ENCODE results near the gene MYO18B. TPM values are rescaled to one million over a fixed set of nuclear protein-coding genes. Genes with fewer than 3 reads are reported as not detected.
A peak's percentile ranks its signal among the peaks of the same experiment; 100 is the strongest.

Gene MYO18B
- total and polyA plus RNA-seq, 9 donors = 47.3 to 92.1 (median 74.7) TPM

GRCh38 chr22:25841775-25842174 lies 99.8 kb downstream of the MYO18B start:
- DNase-seq = no peak
- no peak overlapping the region for H3K27ac ChIP-seq (ENCODE audit: low read length)
- H3K9me3 ChIP-seq (replicated peaks; ENCODE audit: control insufficient read depth, low read depth, low read length) = no peaks in the 10 kb centered on the region
- H3K27me3 ChIP-seq (ENCODE audit: control insufficient read depth, insufficient read depth, low read length) = no peaks in the 10 kb centered on the region
- 79% methylated on average over 7 of the region's 7 CpGs for WGBS (ENCODE audit: insufficient coverage)
- H3K36me3 ChIP-seq (ENCODE audit: control insufficient read depth, insufficient read depth, low read length) = peaks cover 50% of the 10 kb centered on the region
- peaks cover 7% of the 10 kb centered on the region for H3K4me1 ChIP-seq (ENCODE audit: control insufficient read depth, insufficient read depth, low read length)
- H3K4me3 ChIP-seq (ENCODE audit: low read length) = no peak overlapping the region

GRCh38 chr22:25843660-25844405 lies 101.8 kb downstream of the MYO18B start:
- no peak overlapping the region for H3K4me3 ChIP-seq (ENCODE audit: low read length)
- no peaks in the 10 kb centered on the region for H3K27me3 ChIP-seq (ENCODE audit: control insufficient read depth, insufficient read depth, low read length)
- no peak overlapping the region for H3K27ac ChIP-seq (ENCODE audit: low read length)
- WGBS (ENCODE audit: insufficient coverage) = 39% methylated on average over 5 of the region's 11 CpGs
- peak; percentile 36 for DNase-seq
- peaks cover 49% of the 10 kb centered on the region for H3K36me3 ChIP-seq (ENCODE audit: control insufficient read depth, insufficient read depth, low read length)
- peaks cover 4% of the 10 kb centered on the region for H3K4me1 ChIP-seq (ENCODE audit: control insufficient read depth, insufficient read depth, low read length)
- no peaks in the 10 kb centered on the region for H3K9me3 ChIP-seq (replicated peaks; ENCODE audit: control insufficient read depth, low read depth, low read length)

- H3K36me3 ChIP-seq (ENCODE audit: control insufficient read depth, insufficient read depth, low read length) = peaks cover 46% of the 10 kb centered on the region
- no peak for DNase-seq
- peaks cover 4% of the 10 kb centered on the region for H3K4me1 ChIP-seq (ENCODE audit: control insufficient read depth, insufficient read depth, low read length)
- 61% methylated on average over 7 of the region's 8 CpGs for WGBS (ENCODE audit: insufficient coverage)
- H3K27me3 ChIP-seq (ENCODE audit: control insufficient read depth, insufficient read depth, low read length) = no peaks in the 10 kb centered on the region
- H3K27ac ChIP-seq (ENCODE audit: low read length) = no peak overlapping the region
- no peak overlapping the region for H3K4me3 ChIP-seq (ENCODE audit: low read length)
- H3K9me3 ChIP-seq (replicated peaks; ENCODE audit: control insufficient read depth, low read depth, low read length) = no peaks in the 10 kb centered on the region
These were observed 102.6 kb downstream of the MYO18B start for GRCh38 chr22:25844601-25845000.

- Histone ChIP-seq H3K9me3 (replicated peaks; ENCODE audit: control insufficient read depth, low read depth, low read length) (no peaks in the 10 kb centered on the region), H3K4me3 (ENCODE audit: low read length) (no peak overlapping the region), H3K27ac (ENCODE audit: low read length) (no peak overlapping the region), H3K4me1 (ENCODE audit: control insufficient read depth, insufficient read depth, low read length) (no peaks in the 10 kb centered on the region), H3K27me3 (ENCODE audit: control insufficient read depth, insufficient read depth, low read length) (no peaks in the 10 kb centered on the region), H3K36me3 (ENCODE audit: control insufficient read depth, insufficient read depth, low read length) (peaks cover 54% of the 10 kb centered on the region)
- no peak for DNase-seq
- 65% methylated on average over 8 of the region's 12 CpGs for WGBS (ENCODE audit: insufficient coverage)
These were observed 104.2 kb downstream of the MYO18B start for GRCh38 chr22:25845985-25846745.

GRCh38 chr22:25847451-25847850 lies 105.5 kb downstream of the MYO18B start:
- no peak overlapping the region for H3K4me3 ChIP-seq (ENCODE audit: low read length)
- no peaks in the 10 kb centered on the region for H3K9me3 ChIP-seq (replicated peaks; ENCODE audit: control insufficient read depth, low read depth, low read length)
- WGBS (ENCODE audit: insufficient coverage) = 84% methylated on average over 2 of the region's 3 CpGs
- DNase-seq = no peak
- no peak overlapping the region for H3K27ac ChIP-seq (ENCODE audit: low read length)
- H3K36me3 ChIP-seq (ENCODE audit: control insufficient read depth, insufficient read depth, low read length) = peaks cover 56% of the 10 kb centered on the region
- no peaks in the 10 kb centered on the region for H3K27me3 ChIP-seq (ENCODE audit: control insufficient read depth, insufficient read depth, low read length)
- no peaks in the 10 kb centered on the region for H3K4me1 ChIP-seq (ENCODE audit: control insufficient read depth, insufficient read depth, low read length)

GRCh38 chr22:25848954-25849353 lies 107.0 kb downstream of the MYO18B start:
- Histone ChIP-seq H3K36me3 (ENCODE audit: control insufficient read depth, insufficient read depth, low read length) (peaks cover 59% of the 10 kb centered on the region), H3K9me3 (replicated peaks; ENCODE audit: control insufficient read depth, low read depth, low read length) (no peaks in the 10 kb centered on the region), H3K27ac (ENCODE audit: low read length) (no peak overlapping the region), H3K4me1 (ENCODE audit: control insufficient read depth, insufficient read depth, low read length) (no peaks in the 10 kb centered on the region), H3K4me3 (ENCODE audit: low read length) (no peak overlapping the region), H3K27me3 (ENCODE audit: control insufficient read depth, insufficient read depth, low read length) (no peaks in the 10 kb centered on the region)
- no peak for DNase-seq
- 81% methylated on average over 8 of the region's 10 CpGs for WGBS (ENCODE audit: insufficient coverage)

GRCh38 chr22:25849522-25849921 lies 107.5 kb downstream of the MYO18B start:
- Histone ChIP-seq H3K9me3 (replicated peaks; ENCODE audit: control insufficient read depth, low read depth, low read length) (no peaks in the 10 kb centered on the region), H3K27me3 (ENCODE audit: control insufficient read depth, insufficient read depth, low read length) (no peaks in the 10 kb centered on the region), H3K4me3 (ENCODE audit: low read length) (no peak overlapping the region), H3K4me1 (ENCODE audit: control insufficient read depth, insufficient read depth, low read length) (no peaks in the 10 kb centered on the region), H3K36me3 (ENCODE audit: control insufficient read depth, insufficient read depth, low read length) (peaks cover 59% of the 10 kb centered on the region), H3K27ac (ENCODE audit: low read length) (no peak overlapping the region)
- DNase-seq = no peak
- WGBS (ENCODE audit: insufficient coverage) = no CpG with 5 or more reads among the region's 6 CpGs

- Histone ChIP-seq H3K4me1 (ENCODE audit: control insufficient read depth, insufficient read depth, low read length) (no peaks in the 10 kb centered on the region), H3K27ac (ENCODE audit: low read length) (no peak overlapping the region), H3K36me3 (ENCODE audit: control insufficient read depth, insufficient read depth, low read length) (peaks cover 43% of the 10 kb centered on the region), H3K9me3 (replicated peaks; ENCODE audit: control insufficient read depth, low read depth, low read length) (no peaks in the 10 kb centered on the region), H3K4me3 (ENCODE audit: low read length) (no peak overlapping the region), H3K27me3 (ENCODE audit: control insufficient read depth, insufficient read depth, low read length) (no peaks in the 10 kb centered on the region)
- no peak for DNase-seq
- WGBS (ENCODE audit: insufficient coverage) = no CpG with 5 or more reads among the region's 4 CpGs
These were observed 110.2 kb downstream of the MYO18B start for GRCh38 chr22:25852223-25852622.

GRCh38 chr22:25853078-25853477 lies 111.1 kb downstream of the MYO18B start:
- 70% methylated on average over 2 of the region's 2 CpGs for WGBS (ENCODE audit: insufficient coverage)
- Histone ChIP-seq H3K27me3 (ENCODE audit: control insufficient read depth, insufficient read depth, low read length) (no peaks in the 10 kb centered on the region), H3K4me3 (ENCODE audit: low read length) (no peak overlapping the region), H3K4me1 (ENCODE audit: control insufficient read depth, insufficient read depth, low read length) (no peaks in the 10 kb centered on the region), H3K9me3 (replicated peaks; ENCODE audit: control insufficient read depth, low read depth, low read length) (no peaks in the 10 kb centered on the region), H3K36me3 (ENCODE audit: control insufficient read depth, insufficient read depth, low read length) (peaks cover 38% of the 10 kb centered on the region), H3K27ac (ENCODE audit: low read length) (no peak overlapping the region)
- no peak for DNase-seq

GRCh38 chr22:25853501-25854284 lies 111.7 kb downstream of the MYO18B start:
- Histone ChIP-seq H3K4me1 (ENCODE audit: control insufficient read depth, insufficient read depth, low read length) (no peaks in the 10 kb centered on the region), H3K27me3 (ENCODE audit: control insufficient read depth, insufficient read depth, low read length) (no peaks in the 10 kb centered on the region), H3K27ac (ENCODE audit: low read length) (no peak overlapping the region), H3K36me3 (ENCODE audit: control insufficient read depth, insufficient read depth, low read length) (peaks cover 36% of the 10 kb centered on the region), H3K9me3 (replicated peaks; ENCODE audit: control insufficient read depth, low read depth, low read length) (no peaks in the 10 kb centered on the region), H3K4me3 (ENCODE audit: low read length) (no peak overlapping the region)
- 42% methylated on average over 2 of the region's 5 CpGs for WGBS (ENCODE audit: insufficient coverage)
- no peak for DNase-seq

Measured in muscle of leg (tissue), 11 donors.